GM19240 (cell line): Measurements from ENCODE around the gene KCNC4.

Source experiments
- DNase-seq: peaks from one replicate; pipeline ENCODE4 v3.0.0; 2011; ENCODE audit warnings: low spot score; ENCODE audit not compliant: insufficient read length

Gene KCNC4

GRCh38 chr1:110209715-110210603 is at the start of gene KCNC4:
TSS of gene KCNC4 (plus strand) at chr1:110210314. CDS start at chr1:110211500, 1,186 bp downstream.
- peak; percentile 83 for DNase-seq

GRCh38 chr1:110160538-110161100 is 49.5 kb upstream of the KCNC4 start:
- no peak for DNase-seq

GRCh38 chr1:110161165-110161564 is 48.9 kb upstream of the KCNC4 start:
- DNase-seq = no peak

- DNase-seq = no peak
Observed at GRCh38 chr1:110161849-110162248, 48.3 kb upstream of the KCNC4 start.

- DNase-seq = no peak
Observed at GRCh38 chr1:110163591-110163990, 46.5 kb upstream of the KCNC4 start.

GRCh38 chr1:110164725-110165350 is 45.3 kb upstream of the KCNC4 start:
- no peak for DNase-seq

- DNase-seq = no peak
Observed at GRCh38 chr1:110165761-110166231, 44.3 kb upstream of the KCNC4 start.

GRCh38 chr1:110166861-110167260 is 43.3 kb upstream of the KCNC4 start:
- DNase-seq = no peak

GRCh38 chr1:110170766-110171733 is 39.1 kb upstream of the KCNC4 start:
- no peak for DNase-seq

GRCh38 chr1:110172001-110172400 is 38.1 kb upstream of the KCNC4 start:
- no peak for DNase-seq

GRCh38 chr1:110173466-110174105 is 36.5 kb upstream of the KCNC4 start:
- no peak for DNase-seq

GRCh38 chr1:110174961-110175360 is 35.2 kb upstream of the KCNC4 start:
- DNase-seq = no peak

GRCh38 chr1:110176299-110176956 is 33.7 kb upstream of the KCNC4 start:
- no peak for DNase-seq

- DNase-seq = no peak
Observed at GRCh38 chr1:110177775-110178174, 32.3 kb upstream of the KCNC4 start.

GRCh38 chr1:110183642-110184167 is 26.4 kb upstream of the KCNC4 start:
- DNase-seq = no peak

GRCh38 chr1:110184446-110184845 is 25.7 kb upstream of the KCNC4 start:
- no peak for DNase-seq

GRCh38 chr1:110185181-110185580 is 24.9 kb upstream of the KCNC4 start:
- DNase-seq = no peak

- DNase-seq = no peak
Observed at GRCh38 chr1:110186558-110186957, 23.6 kb upstream of the KCNC4 start.

GRCh38 chr1:110187139-110187890 is 22.8 kb upstream of the KCNC4 start:
- no peak for DNase-seq
